ENCODE data around the gene TMEM109.
A peak's percentile ranks its signal among the peaks of the same experiment; 100 is the strongest.

TMEM109 gene

GRCh38 chr11:60927061-60927592 is 13.2 kb downstream of the TMEM109 start:
- no peak for DNase-seq

GRCh38 chr11:60927600-60927999 is 13.6 kb downstream of the TMEM109 start:
- no peak for DNase-seq

GRCh38 chr11:60928563-60929001 is 14.6 kb downstream of the TMEM109 start:
- no peak for DNase-seq

- DNase-seq: no peak
These were observed 15.8 kb downstream of the TMEM109 start for GRCh38 chr11:60929764-60930163.

- DNase-seq: no peak
These were observed 16.4 kb downstream of the TMEM109 start for GRCh38 chr11:60930394-60930793.

- DNase-seq: no peak
These were observed 18.0 kb downstream of the TMEM109 start for GRCh38 chr11:60931917-60932316.

GRCh38 chr11:60932605-60933356 is 18.8 kb downstream of the TMEM109 start:
- DNase-seq: no peak

- DNase-seq: no peak
These were observed 19.6 kb downstream of the TMEM109 start for GRCh38 chr11:60933416-60934123.

- no peak for DNase-seq
These were observed 20.3 kb downstream of the TMEM109 start for GRCh38 chr11:60934124-60934789.

- no peak for DNase-seq
These were observed 21.0 kb downstream of the TMEM109 start for GRCh38 chr11:60934790-60935605.

- no peak for DNase-seq
These were observed 21.9 kb downstream of the TMEM109 start for GRCh38 chr11:60935676-60936442.

GRCh38 chr11:60936467-60937143 is 22.6 kb downstream of the TMEM109 start:
- no peak for DNase-seq

- no peak for DNase-seq
These were observed 23.2 kb downstream of the TMEM109 start for GRCh38 chr11:60937144-60937527.

- DNase-seq: no peak
These were observed 23.9 kb downstream of the TMEM109 start for GRCh38 chr11:60937811-60938210.

- DNase-seq: no peak
These were observed 24.5 kb downstream of the TMEM109 start for GRCh38 chr11:60938500-60938899.

GRCh38 chr11:60939301-60939700 is 25.3 kb downstream of the TMEM109 start:
- DNase-seq: no peak

GRCh38 chr11:60939855-60940254 is 25.9 kb downstream of the TMEM109 start:
- DNase-seq: no peak

GRCh38 chr11:60941371-60942119 is 27.6 kb downstream of the TMEM109 start:
- no peak for DNase-seq

- no peak for DNase-seq
These were observed 28.3 kb downstream of the TMEM109 start for GRCh38 chr11:60942219-60942618.

GRCh38 chr11:60942970-60943565 is 29.1 kb downstream of the TMEM109 start:
- peak; percentile 33 for DNase-seq

All from NCI-H1436 (cell line).